Measurements from ENCODE around the gene SMIM15. TPM values are rescaled to one million over a fixed set of nuclear protein-coding genes. Genes with fewer than 3 reads are reported as not detected.

Gene SMIM15
- total RNA-seq, 1 donor from 2014 or later = 56.4 TPM

DNA sequence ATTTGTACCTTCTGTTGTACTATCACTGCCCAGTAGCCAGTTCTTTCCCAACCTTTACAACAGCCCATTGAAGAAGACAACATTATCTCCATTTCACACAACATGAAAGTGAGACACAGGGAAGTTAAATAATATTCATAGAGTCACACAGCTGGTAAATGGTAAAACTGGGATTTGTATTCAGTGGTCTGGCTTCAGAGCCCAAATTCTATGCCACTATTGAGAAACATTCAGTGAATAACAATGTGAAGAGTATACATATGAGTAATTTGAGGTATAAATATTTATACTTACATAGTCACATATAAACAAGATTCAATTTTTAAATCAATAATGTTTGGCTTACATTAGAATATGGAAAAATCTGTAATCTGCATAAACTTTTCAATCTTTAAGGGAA is 13.8 kb downstream of the SMIM15 start:
- H3K36me3 Mint-ChIP-seq (ENCODE audit: insufficient read depth) = peaks cover 2% of the 10 kb centered on the region
- DNase-seq (ENCODE audit: low spot score, unreplicated experiment) = no peak
- no peaks in the 10 kb centered on the region for H3K4me1 Mint-ChIP-seq (ENCODE audit: low read depth)
- H3K27me3 Mint-ChIP-seq = no peaks in the 10 kb centered on the region
- TF ChIP-seq, protein P1, sequence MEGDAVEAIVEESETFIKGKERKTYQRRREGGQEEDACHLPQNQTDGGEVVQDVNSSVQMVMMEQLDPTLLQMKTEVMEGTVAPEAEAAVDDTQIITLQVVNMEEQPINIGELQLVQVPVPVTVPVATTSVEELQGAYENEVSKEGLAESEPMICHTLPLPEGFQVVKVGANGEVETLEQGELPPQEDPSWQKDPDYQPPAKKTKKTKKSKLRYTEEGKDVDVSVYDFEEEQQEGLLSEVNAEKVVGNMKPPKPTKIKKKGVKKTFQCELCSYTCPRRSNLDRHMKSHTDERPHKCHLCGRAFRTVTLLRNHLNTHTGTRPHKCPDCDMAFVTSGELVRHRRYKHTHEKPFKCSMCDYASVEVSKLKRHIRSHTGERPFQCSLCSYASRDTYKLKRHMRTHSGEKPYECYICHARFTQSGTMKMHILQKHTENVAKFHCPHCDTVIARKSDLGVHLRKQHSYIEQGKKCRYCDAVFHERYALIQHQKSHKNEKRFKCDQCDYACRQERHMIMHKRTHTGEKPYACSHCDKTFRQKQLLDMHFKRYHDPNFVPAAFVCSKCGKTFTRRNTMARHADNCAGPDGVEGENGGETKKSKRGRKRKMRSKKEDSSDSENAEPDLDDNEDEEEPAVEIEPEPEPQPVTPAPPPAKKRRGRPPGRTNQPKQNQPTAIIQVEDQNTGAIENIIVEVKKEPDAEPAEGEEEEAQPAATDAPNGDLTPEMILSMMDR (IDR thresholded peaks at IDR 0.05; ENCODE audit: unreplicated experiment) = no peak
- H3K9me3 Mint-ChIP-seq (ENCODE audit: low read depth) = peaks cover 4% of the 10 kb centered on the region
- no peak overlapping the region for H3K27ac Mint-ChIP-seq
- H3K4me3 Mint-ChIP-seq (ENCODE audit: low read depth) = no peak overlapping the region

DNA sequence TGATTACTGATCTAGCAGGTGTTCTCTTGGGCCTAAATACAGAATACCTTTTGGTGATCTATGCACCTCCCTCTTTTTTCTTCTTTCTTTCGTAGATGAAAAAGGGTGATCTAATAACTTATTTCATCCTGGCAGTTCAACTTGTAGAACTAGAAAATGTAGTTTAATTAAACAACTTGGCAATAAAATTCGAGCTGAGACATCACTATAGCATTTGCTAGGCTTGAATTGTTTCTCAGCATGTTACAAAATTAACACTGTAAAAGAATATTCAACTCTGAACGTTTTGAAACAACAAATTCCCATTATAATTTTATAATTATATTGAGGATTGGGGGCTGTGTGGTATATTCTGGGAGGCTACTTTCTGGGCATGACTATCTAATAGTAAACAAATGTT is 19.5 kb downstream of the SMIM15 start:
- Mint-ChIP-seq H3K36me3 (ENCODE audit: insufficient read depth) (no peaks in the 10 kb centered on the region), H3K27ac (no peak overlapping the region), H3K9me3 (ENCODE audit: low read depth) (no peaks in the 10 kb centered on the region), H3K4me3 (ENCODE audit: low read depth) (no peak overlapping the region), H3K27me3 (no peaks in the 10 kb centered on the region), H3K4me1 (ENCODE audit: low read depth) (peaks cover 11% of the 10 kb centered on the region)
- TF ChIP-seq, protein P1 (IDR thresholded peaks at IDR 0.05; ENCODE audit: unreplicated experiment) = no peak
- DNase-seq (ENCODE audit: low spot score, unreplicated experiment) = no peak

DNA sequence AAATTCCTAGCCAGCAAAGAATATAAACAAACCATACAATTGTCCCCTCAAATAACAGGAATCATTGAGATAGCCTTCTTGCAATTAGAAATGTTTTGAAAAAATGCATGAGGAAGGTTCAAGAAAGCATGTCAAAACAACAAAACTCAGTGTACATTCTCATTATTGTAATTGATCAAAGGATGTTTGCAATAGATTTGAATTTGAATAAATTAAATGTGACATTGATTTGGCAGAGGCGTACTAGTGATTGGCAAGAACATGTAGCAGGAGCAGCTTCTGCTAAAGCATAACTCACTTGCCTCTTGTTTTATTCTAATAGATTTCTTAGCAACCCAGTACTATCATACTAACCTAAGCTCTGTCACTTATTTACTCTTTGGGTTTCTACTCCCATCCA is 19.9 kb downstream of the SMIM15 start:
- TF ChIP-seq, protein P1 (IDR thresholded peaks at IDR 0.05; ENCODE audit: unreplicated experiment) = no peak

DNA sequence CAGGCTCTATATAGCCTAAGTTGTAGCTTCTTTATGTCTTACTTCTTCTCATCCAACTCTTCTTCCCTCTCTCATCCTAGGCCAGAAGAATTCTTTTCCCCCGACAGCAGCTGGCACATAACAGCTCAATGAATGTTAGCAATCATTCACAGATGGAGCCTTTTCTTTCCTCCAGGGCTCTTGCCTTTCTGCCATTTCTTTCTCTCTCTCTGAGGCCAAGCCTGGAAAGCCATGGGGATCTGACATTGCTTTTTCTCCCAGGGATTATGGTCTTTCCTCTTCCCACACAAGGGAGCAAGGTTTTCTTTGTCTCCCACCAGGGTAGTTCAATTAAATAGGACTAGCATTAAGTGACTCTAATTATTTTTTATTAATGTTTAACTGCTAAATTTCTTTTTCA is 20.5 kb downstream of the SMIM15 start:
- no peak for DNase-seq (ENCODE audit: low spot score, unreplicated experiment)
- H3K27ac Mint-ChIP-seq = no peak overlapping the region
- peaks cover 11% of the 10 kb centered on the region for H3K4me1 Mint-ChIP-seq (ENCODE audit: low read depth)

More for the DNA sequence above, 19.9 kb downstream of the SMIM15 start:
- Mint-ChIP-seq H3K27me3 (no peaks in the 10 kb centered on the region), H3K27ac (no peak overlapping the region), H3K4me1 (ENCODE audit: low read depth) (peaks cover 11% of the 10 kb centered on the region), H3K4me3 (ENCODE audit: low read depth) (no peak overlapping the region), H3K36me3 (ENCODE audit: insufficient read depth) (no peaks in the 10 kb centered on the region), H3K9me3 (ENCODE audit: low read depth) (no peaks in the 10 kb centered on the region)
- DNase-seq (ENCODE audit: low spot score, unreplicated experiment) = no peak

DNA sequence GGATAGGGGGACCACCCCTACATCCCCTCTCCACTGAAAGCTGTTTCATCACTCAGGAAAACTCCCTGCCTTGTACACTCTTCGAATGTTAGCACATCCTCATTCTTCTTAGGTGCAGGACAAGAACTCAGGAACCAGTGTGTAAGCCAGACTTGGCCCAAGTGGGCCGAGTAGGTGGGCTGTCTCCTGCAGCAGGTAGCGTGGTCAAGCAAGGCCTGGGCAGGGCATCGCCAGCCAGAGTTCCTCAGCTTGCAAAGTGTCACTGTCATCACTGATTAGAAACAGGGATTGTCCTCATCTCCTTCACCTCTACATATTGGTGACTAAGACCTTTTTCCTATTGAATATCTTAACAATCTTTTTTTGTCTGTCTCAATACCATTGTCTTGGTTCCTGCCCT is 22.3 kb downstream of the SMIM15 start:
- Mint-ChIP-seq H3K27me3 (no peaks in the 10 kb centered on the region), H3K9me3 (ENCODE audit: low read depth) (no peaks in the 10 kb centered on the region), H3K4me3 (ENCODE audit: low read depth) (no peak overlapping the region), H3K27ac (no peak overlapping the region), H3K36me3 (ENCODE audit: insufficient read depth) (no peaks in the 10 kb centered on the region), H3K4me1 (ENCODE audit: low read depth) (peaks cover 11% of the 10 kb centered on the region)
- DNase-seq (ENCODE audit: low spot score, unreplicated experiment) = no peak
- TF ChIP-seq, protein P1 (IDR thresholded peaks at IDR 0.05; ENCODE audit: unreplicated experiment) = no peak

More for the DNA sequence above, 20.5 kb downstream of the SMIM15 start:
- Mint-ChIP-seq H3K27me3 (no peaks in the 10 kb centered on the region), H3K4me3 (ENCODE audit: low read depth) (no peak overlapping the region), H3K9me3 (ENCODE audit: low read depth) (no peaks in the 10 kb centered on the region), H3K36me3 (ENCODE audit: insufficient read depth) (no peaks in the 10 kb centered on the region)
- TF ChIP-seq, protein P1 (IDR thresholded peaks at IDR 0.05; ENCODE audit: unreplicated experiment) = no peak
